ENCODE measurements around the gene C1QTNF1.
A peak's percentile ranks its signal among the peaks of the same experiment; 100 is the strongest.

Gene C1QTNF1

DNA sequence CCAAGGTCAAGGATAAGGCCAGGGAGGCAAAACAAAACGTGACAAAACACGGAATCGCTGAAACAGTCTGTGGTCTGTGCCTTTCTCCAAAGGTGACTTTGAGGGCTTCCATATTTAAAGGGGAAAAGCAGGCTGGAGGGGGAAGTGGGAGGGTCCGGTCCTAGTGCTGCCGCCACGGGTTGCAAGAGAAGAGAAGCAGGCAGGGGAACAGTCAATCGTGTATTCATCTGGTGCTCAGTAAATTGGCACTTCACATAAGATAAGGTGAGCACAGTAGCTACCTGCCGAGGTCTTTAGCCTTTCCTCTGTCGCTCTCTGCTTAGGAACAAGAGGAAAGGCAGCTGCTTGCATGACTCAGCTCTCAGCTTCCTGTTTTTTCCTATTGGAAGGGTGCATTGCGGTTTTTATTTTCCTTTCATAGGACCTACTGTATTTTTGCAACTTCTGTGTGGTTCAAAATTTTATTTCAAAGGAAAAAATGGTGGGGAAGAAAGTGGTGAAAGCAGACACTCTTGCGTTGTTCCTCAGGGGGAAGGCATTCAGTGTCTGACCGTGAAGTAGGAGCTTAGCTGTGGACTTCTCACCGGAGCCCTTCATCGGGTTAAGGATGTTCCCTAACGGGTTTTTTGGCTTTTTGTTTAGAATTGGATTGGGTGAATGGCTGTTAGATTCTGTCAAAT is 37.2 kb upstream of the C1QTNF1 start:
- TF ChIP-seq, protein P1, sequence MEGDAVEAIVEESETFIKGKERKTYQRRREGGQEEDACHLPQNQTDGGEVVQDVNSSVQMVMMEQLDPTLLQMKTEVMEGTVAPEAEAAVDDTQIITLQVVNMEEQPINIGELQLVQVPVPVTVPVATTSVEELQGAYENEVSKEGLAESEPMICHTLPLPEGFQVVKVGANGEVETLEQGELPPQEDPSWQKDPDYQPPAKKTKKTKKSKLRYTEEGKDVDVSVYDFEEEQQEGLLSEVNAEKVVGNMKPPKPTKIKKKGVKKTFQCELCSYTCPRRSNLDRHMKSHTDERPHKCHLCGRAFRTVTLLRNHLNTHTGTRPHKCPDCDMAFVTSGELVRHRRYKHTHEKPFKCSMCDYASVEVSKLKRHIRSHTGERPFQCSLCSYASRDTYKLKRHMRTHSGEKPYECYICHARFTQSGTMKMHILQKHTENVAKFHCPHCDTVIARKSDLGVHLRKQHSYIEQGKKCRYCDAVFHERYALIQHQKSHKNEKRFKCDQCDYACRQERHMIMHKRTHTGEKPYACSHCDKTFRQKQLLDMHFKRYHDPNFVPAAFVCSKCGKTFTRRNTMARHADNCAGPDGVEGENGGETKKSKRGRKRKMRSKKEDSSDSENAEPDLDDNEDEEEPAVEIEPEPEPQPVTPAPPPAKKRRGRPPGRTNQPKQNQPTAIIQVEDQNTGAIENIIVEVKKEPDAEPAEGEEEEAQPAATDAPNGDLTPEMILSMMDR (IDR thresholded peaks at IDR 0.05; ENCODE audit: low read depth, low read length): no peak
- peak; percentile 73 to 79 for DNase-seq (ENCODE audit: low read depth in 2 of 2)
- peak overlapping the region; percentile 21 to 41 for H3K4me3 ChIP-seq (replicated peaks in 1 of 2; ENCODE audit: low read depth in 2 of 2, low read length in 2 of 2)

DNA sequence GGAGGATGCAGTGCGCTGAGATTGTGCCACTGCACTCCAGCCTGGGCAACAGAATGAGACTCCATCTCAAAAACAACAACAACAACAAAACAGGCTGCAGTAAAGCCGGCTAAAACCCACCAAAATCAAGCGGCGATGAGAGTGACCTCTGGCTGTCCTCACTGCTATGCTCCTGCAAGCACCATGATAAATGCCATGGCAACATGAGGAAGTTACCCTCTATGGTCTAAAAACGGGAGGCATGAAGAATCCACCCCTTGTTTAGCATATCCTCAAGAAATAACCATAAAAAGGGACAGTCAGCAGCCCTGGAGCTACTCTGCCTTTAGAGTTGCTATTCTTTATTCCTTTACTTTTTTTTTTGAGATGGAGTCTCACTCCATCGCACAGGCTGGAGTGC is 35.8 kb upstream of the C1QTNF1 start:
- H3K4me3 ChIP-seq (replicated peaks in 1 of 2; ENCODE audit: low read depth in 2 of 2, low read length in 2 of 2): no peak overlapping the region
- TF ChIP-seq, protein P1 (IDR thresholded peaks at IDR 0.05; ENCODE audit: low read depth, low read length): no peak
- peak in 1 of 2 donors; percentile 71 for DNase-seq (ENCODE audit: low read depth in 2 of 2)

DNA sequence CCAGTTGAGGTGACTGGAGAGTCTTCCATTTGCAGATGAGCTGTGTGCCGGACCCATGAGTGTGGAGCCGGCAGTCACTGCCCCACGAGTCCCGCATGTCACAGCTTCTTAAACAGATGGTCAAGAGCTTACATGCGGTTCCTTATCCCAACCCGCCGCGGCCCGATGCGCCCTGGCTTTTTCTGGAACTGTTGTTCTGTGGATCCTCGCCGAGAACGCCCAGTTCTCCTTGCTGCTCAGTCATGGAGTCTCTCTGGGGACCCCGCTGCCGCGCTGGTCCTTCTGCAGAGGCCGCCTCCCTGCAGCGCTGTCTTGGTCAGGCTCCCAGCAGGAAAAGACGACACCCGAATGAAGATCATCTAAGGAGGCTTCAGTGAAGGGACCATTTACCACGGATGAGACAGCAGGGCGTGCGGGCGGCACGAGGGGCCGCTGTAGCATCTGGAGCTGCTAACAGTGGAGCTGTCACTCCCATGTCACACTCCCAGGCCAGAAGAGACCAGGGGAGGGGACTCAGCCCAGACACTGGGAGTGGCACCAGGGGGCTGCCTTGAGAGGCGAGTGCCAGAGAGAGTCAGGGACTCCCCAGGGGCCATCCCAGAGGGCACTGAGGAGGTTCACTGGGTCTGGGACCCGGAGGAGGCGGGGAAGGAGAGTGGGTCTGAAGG is 33.5 kb upstream of the C1QTNF1 start:
- DNase-seq (ENCODE audit: low read depth in 2 of 2): no peak
- TF ChIP-seq, protein P1 (IDR thresholded peaks at IDR 0.05; ENCODE audit: low read depth, low read length): no peak
- H3K4me3 ChIP-seq (replicated peaks in 1 of 2; ENCODE audit: low read depth in 2 of 2, low read length in 2 of 2): no peak overlapping the region

DNA sequence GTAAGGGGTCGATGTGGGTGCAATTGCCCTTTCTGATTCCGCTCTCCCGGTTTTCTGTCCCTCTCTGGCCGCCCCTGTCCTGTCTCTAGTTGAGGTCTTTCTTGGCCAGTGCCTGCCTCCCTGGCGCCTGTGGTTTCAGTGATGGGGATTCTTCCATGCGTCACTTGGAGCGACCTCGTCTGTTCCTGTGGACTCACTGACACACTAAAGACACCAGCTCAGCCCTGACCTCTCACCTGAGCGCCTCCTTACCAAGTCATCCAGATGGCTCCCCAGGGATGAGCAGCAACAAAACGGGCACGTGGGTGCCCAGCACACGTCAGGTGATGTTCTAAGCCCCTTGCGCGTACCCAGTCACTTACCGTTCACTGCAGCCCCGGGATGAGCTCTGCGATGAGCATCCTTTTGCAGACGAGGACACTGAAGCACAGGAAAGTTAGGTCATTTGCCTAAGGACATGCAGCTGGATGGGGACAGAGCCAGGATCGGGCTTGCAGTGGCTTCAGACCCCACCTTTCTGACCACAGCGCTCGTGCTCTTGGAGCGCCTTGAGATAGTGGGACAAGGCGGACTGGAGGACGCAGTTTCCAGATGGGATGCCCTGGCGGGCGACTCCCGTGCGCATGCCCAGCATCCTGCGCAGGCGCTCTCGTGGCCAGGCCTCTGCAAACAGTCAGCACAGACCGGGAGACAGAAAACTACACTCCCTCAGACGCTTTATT is 32.8 kb upstream of the C1QTNF1 start:
- no peak for DNase-seq (ENCODE audit: low read depth in 2 of 2)
- TF ChIP-seq, protein P1 (IDR thresholded peaks at IDR 0.05; ENCODE audit: low read depth, low read length): no peak
- H3K4me3 ChIP-seq (replicated peaks in 1 of 2; ENCODE audit: low read depth in 2 of 2, low read length in 2 of 2): no peak overlapping the region

DNA sequence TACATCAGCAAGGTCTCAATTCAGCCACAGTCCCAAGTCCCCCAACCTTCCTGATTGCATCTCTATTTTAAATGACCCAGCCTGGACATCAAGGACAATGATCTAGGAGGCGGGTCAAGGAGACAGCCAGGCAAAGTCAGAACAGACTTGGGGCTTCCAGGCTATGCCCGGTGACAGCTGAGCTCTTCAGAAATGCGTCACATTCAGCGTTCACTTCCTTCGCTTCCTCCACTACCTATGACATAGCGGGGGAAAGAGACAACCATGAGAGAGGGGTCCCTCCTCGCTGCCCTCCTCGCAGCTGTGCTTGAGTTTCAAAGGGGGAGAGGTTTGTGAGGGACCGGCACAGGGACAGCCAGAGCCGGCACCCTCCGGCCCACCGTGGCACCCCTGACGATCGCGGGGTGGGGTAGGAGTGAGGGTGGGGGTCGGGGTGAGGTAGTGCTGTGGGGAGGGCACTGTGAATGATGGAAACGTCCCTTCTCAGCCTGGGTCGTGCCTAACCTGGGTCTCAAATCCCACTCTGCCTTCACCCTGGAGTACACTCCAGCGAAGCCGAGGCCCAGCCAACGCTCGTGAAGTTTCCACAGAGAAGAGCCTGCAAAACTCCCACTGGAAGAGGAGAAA is 31.9 kb upstream of the C1QTNF1 start:
- H3K4me3 ChIP-seq (replicated peaks in 1 of 2; ENCODE audit: low read depth in 2 of 2, low read length in 2 of 2): no peak overlapping the region
- TF ChIP-seq, protein P1 (IDR thresholded peaks at IDR 0.05; ENCODE audit: low read depth, low read length): no peak
- DNase-seq (ENCODE audit: low read depth in 2 of 2): no peak

DNA sequence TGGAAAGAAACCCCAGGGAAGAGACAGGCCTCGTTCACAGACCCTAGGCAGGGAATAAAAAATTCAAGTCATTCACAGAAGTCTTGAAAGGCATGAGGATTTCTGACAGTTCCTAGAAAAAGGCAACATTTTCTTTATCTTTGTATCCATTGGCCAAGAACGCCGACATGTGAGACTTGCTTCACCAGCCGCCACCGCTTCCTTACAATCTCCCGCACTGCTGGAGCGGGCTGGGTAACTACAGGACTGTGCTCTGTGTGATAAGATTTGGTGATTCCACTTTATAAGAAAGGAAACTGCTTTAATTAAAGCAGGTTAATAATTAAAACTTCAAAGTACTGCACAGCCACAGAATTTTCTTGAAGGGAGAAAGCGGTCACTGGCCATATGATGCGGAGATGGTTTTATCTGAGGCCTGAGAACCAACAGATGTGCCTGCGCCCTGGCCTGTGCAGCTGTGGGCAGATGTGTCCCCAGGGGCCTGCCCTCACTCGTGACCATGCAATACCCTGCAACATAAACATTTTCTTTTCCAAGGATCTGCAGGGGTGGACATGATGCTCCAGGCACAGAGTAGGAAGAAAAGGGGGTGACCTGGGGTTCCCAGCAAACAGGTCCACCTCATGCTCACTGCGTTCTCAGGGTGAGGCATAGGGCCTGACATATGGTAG is 31.3 kb upstream of the C1QTNF1 start:
- no peak overlapping the region for H3K4me3 ChIP-seq (replicated peaks in 1 of 2; ENCODE audit: low read depth in 2 of 2, low read length in 2 of 2)
- DNase-seq (ENCODE audit: low read depth in 2 of 2): no peak
- TF ChIP-seq, protein P1 (IDR thresholded peaks at IDR 0.05; ENCODE audit: low read depth, low read length): no peak

All from cardiac fibroblast (primary cell).